SHP77 (cell line): ENCODE data around the gene GH1.
"Not testable (repeated sequence)": the region's sequence is repeated elsewhere in the genome, so short reads cannot be mapped to it uniquely, and the experiment has no call there.

Experiments used
- DNase-seq, 2 experiments: peaks; one replicate each; lab custom pipeline; 2025; lab: John Stamatoyannopoulos, UW

Gene GH1

DNA sequence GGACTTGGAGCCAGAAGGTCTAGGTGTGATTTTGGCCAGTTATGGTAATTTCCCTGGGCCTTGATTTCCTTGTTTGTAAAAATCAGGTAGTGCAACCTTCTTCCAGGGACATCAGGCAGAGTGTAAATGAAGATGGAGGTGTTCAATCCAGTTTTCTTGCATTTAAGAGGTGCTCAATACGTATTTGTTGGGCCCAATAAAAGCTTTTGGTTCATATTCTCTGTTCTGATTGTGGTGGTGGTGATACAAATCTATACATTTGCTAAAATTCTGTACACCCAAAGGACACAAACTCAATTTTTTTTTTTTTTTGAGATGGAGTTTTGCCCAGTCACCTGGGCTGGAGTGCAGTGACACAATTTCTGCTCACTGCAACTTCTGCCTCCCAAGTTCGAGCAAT is 7.5 kb upstream of the GH1 start:
- DNase-seq = no peak

DNA sequence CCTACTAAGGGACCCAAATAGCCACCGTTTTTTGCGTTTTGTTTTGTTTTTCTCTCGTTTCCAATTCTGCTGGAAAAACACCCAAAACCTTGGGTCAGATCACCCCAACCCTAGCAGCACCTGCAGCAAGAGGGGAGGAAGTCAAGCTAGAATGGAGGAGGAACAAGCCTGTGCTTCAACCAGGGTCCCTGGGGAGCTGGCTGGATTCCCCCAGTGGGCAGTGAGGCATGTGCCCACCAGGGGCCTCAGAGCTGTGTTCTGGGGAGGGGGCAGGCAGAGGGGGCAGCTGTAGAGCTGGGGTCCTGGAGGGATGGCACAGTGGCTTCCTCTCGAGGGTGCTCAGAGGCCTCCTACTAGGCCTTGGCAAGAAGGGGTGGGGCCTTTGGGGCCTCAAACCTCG is 7.0 kb upstream of the GH1 start:
- no peak for DNase-seq

DNA sequence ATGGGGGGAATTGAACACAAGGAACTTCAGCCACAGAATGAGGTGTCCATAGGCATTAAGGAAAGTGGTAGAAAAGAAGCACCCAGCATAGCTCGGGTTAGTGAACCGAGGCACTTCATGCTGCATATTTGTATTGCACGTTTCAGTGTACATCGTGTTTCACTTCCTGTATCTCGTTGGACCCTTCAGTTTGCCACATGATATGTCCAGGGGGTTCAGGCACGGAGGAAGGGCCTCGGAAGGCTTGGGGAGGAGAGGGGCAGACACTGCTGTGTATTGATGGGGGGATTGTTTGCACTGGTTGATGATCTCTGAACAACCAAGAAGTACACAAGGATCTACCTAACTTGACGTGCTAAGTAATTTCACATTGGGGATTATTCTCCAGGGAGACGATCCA is 3.8 kb upstream of the GH1 start:
- DNase-seq = not testable (repeated sequence)

DNA sequence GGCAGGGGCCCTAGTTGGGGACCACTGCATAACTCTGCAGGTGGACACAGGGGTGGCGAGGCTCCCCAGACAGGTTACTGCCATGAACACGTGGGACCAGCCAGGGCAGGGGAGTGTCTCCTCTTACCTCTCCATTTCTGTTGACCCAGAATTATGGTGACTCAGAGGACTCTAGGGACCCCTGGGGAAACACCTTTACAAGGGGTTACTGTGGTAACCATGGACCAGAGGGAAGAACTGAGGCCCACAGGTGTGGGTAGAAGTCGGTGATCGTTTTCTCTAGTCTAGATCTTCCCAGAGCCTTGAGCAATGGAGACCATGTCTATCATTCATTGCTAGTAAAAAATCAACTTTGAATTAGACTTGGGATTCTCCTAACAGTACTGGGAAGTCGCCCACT is 2.1 kb upstream of the GH1 start:
- not testable (repeated sequence) for DNase-seq

DNA sequence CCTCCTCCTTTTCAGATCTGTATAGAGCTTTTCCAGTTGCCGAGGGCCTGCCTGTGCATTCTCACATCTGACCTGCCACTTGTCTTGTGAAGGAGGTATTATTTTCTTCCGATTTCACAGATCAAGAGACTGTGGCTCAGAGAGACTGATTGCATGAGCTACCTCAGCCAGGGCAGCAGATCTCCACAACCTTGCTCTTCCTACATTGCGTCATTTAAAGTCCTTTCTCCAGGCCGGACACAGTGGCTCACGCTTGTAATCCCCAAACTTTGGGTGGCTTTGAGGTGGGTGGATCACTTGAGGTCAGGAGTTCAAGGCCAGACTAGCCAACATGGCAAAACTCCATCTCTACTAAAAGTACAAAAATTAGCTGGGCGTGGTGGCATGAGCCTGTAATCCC is 1.4 kb upstream of the GH1 start:
- DNase-seq = not testable (repeated sequence)

DNA sequence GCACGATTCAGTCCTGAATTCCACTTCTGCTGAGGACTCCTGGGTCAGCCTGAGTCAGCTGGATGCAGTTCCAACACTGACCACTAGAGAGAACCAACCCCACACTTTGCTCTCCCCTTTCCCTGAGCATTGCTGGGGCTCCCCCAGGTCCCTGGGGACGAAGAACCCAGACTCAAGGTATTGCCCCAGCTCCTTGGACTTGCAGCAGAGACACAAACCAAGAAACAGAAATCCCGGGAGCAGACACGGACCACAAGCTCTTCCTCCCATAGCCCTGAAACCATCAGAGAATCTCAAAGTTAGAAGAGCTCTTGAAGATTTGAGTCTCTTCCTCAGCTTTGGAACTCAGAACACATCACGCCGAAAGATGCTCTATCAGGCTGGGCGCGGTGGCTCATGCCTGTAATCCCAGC is 678 bp upstream of the GH1 start:
- peak in 1 of 2 experiments; percentile 9 for DNase-seq

DNA sequence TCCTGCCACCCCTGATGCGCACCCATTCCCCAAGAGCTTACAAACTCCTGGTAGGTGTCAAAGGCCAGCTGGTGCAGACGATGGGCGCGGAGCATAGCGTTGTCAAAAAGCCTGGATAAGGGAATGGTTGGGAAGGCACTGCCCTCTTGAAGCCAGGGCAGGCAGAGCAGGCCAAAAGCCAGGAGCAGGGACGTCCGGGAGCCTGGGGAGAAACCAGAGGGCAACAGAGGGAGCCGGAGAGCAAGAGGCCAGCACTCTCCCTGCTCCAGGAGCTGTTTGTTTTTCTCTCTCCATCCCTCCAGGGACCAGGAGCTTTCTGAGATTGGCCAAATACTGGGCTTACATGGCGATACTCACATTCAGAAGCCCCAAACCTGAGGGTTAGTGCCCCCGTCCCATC is 334 bp downstream of the GH1 start:
- DNase-seq = no peak

DNA sequence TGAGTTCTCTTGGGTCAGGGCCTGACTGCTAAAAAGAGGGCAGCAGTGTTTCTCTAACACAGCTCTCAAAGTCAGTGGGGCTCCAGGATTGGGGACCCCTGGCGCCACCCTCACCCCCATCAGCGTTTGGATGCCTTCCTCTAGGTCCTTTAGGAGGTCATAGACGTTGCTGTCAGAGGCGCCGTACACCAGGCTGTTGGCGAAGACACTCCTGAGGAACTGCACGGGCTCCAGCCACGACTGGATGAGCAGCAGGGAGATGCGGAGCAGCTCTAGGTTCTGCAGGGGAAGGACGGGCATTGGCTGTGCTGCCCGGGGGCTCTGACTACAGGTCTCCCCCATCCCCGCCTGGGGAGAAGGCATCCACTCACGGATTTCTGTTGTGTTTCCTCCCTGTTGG is 993 bp downstream of the GH1 start:
- no peak for DNase-seq

DNA sequence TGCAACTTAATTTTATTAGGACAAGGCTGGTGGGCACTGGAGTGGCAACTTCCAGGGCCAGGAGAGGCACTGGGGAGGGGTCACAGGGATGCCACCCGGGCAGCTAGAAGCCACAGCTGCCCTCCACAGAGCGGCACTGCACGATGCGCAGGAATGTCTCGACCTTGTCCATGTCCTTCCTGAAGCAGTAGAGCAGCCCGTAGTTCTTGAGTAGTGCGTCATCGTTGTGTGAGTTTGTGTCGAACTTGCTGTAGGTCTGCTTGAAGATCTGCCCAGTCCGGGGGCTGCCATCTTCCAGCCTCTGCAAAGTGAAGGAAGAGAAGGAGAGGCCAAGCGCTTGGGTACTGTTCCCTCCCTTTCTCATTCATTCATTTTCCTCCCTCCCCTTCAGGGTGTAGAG is 1.4 kb downstream of the GH1 start:
- DNase-seq = not testable (repeated sequence)

DNA sequence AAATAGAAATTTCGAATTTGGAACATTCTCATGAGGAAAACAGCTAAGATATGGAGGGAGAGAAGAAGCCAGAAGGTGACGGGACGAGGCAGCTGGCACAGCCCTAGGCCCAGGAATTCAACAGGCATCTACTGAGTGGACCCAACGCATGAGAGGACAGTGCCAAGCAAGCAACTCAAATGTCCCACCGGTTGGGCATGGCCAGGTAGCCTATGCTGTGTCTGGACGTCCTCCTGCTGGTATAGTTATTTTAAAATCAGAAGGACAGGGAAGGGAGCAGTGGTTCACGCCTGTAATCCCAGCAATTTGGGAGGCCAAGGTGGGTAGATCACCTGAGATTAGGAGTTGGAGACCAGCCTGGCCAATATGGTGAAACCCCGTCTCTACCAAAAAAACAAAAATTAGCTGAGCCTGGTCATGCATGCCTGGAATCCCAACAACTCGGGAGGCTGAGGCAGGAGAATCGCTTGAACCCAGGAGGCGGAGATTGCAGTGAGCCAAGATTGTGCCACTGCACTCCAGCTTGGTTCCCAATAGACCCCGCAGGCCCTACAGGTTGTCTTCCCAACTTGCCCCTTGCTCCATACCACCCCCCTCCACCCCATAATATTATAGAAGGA is 2.0 kb downstream of the GH1 start:
- no peak for DNase-seq

DNA sequence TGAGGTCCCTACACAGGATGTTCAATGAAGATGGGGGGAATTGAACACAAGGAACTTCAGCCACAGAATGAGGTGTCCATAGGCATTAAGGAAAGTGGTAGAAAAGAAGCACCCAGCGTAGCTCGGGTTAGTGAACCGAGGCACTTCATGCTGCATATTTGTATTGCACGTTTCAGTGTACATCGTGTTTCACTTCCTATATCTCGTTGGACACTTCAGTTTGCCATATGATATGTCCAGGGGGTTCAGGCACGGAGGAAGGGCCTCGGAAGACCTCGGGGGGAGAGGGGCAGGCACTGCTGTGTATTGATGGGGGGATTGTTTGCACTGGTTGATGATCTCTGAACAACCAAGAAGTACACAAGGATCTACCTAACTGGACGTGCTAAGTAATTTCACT is 2.9 kb downstream of the GH1 start:
- DNase-seq = not testable (repeated sequence)

DNA sequence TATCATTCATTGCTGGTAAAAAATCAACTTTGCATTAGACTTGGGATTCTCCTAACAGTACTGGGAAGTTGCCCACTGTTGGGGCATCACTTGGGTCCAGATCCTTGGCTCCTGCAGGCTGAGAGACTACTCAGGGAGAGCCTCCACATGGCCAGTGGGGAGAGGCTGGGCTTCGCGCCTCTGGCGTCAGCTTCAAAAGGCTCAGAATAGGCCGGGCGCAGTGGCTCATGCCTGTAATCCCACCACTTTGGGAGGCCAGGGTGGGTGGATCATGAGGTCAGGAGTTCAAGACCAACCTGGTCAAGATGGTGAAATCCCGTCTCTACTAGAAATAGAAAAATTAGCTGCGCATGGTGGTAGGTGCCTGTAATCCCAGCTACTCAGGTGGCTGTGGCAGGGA is 4.2 kb downstream of the GH1 start:
- no peak for DNase-seq

DNA sequence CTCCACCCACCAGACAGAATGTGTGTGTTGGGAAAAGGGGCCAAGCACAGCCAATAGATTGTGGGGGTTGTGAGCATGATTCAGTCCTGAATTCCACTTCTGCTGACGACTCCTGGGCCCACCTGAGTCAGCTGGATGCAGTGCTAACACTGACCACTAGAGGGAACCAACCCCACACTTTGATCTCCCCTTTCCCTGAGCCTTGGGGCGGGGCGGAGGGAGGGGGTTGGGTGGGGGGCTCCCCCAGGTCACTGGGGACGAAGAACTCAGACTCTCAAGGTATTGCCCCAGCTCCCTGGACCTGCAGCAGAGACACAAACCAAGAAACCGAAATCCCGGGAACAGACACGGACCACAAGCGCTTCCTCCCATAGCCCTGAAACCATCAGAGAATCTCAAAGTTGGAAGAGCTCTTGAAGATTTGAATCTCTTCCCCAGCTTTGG is 7.0 kb downstream of the GH1 start:
- DNase-seq = no peak

DNA sequence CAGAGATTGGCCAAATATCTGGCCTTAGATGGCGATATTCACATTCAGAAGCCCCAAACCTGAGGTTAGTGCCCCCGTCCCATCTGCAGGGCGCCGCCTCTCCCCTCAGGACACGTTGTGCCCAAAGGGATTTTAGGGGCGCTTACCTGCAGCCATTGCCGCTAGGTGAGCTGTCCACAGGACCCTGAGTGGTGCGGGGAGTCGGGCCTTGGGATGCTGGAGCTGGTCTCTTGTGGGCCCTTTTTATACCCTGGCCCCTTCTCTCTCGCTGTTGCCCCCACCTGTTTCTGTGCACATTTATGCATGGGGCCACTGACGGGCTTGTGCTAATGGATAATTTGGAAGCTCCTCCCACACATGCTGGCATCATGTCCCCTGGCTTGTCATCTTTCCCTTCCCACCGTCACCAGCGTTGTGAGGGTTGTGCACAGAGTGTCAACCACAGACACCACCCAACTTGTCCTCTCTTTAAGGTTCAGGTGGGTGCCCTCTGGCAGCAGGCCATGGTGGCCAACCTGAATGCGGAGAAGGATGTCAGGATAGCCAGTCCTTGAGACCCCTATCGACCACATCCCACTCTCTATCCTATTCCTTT is 7.5 kb downstream of the GH1 start, which contains the start of gene CSHL1:
Gene CSHL1 (minus strand): TSS at position 218 of the 595 bp plus-strand sequence. CDS start 62 bp downstream, at position 156.
- no peak for DNase-seq

DNA sequence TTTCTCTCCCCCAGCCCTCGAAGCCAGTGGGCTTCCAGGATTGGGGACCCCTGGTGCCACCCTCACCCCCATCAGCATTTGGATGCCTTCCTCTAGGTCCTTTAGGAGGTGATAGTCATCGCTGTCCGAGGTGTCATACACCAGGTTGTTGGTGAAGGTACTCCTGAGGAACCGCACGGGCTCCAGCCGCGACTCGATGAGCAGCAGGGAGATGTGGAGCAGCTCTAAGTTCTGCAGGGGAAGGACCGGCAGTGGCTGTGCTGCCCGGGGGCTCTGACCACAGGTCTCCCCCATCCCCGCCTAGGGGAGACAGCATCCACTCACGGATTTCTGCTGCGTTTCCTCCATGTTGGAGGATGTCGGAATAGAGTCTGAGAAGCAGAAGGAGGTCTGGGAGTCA is 8.5 kb downstream of the GH1 start:
- DNase-seq = no peak

DNA sequence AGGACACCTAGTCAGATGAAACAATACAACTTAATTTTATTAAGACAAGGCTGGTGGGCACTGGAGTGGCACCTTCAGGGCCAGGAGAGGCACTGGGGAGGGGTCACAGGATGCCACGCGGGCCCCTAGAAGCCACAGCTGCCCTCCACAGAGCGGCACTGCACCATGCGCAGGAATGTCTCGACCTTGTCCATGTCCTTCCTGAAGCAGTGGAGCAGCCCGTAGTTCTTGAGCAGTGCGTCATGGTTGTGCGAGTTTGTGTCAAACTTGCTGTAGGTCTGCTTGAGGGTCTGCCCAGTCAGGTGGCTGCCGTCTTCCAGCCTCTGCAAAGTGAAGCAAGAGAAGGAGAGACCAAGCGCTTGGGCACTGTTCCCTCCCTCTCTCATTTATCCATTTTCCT is 9.1 kb downstream of the GH1 start:
- DNase-seq = not testable (repeated sequence)

DNA sequence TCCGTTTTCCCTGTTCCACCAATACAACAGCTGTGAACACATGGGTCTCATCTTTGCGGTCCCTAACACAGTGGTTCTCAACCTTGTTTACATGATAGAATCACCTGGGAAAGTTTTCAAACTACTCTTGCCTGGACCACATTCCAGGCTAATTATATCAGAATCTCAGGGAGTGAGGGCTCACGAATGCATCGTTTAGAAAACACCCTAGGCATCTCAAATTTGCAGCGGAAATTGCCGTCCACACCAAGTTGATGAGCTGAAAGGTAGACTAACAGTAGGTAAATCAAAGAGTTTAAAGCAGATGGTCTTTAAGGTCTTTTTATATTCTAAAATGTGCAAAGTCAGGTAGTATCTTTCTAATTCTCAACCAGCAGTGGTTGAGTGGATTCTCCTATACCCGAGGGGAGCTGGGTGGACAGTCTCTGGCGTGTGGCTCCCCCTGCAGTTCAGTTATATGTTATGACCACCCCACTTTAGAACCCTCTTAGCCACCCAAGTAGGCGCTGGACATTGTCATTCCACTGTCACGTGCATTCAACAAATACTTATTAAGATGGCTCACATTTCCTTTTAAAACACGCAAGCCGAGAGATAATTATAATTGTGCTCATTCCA is 11.4 kb downstream of the GH1 start:
- peak; percentile 9 to 28 for DNase-seq

DNA sequence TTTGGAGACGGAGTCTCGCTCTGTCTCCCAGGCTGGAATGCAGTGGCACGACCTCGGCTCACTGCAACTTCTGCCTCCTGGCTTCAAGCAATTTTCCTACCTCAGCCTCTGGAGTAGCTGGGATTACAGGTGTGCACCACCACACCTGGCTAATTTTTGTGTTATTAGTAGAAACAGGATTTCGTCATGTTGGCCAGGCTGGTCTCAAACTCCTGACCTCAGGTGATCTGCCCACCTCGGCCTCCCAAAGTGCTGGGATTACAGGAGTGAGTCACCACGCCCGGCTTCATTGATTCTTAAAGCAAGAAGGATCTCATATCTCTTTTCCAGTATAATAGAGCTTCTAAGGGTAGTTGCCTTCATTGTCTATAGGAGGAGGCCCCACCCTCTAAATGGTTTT is 13.8 kb downstream of the GH1 start:
- not testable (repeated sequence) for DNase-seq

DNA sequence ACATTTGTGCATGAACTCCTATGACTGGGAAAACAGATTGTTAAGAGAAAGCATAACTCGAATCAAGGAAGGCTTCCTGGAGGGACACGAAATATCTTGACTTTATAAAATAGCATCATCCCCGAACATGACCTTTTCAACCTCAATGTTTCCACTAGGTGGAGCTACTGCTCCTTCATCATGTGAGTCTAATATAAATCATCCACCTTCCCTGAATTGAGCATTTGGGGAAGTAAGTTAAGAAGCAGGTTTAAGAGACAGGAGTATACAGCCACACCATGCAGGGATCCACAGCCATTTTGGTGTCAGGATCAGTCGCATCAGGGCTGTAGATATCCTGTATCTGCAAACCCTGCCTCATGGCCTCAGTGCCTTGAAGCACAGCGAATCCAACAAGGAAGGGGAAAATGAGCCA is 14.8 kb downstream of the GH1 start:
- not testable (repeated sequence) for DNase-seq

DNA sequence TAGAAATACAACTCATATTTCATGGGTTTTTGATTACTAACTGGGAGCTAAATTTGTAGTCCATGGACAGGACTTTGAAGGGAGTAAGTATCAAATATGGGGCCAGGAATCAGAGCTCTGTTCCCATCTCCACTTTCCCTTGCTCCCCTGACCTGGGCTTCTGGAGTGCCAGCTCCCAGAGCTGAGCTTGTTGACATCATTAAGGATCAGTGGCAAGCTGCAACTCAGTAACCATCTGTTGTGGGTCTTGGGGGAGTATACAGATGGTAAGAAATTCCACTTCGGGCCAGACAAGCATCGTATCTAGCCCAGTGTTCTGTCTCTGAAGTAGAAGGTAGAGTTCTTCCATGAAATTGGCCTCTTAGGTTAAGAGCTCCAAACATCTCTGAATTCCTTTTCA is 16.7 kb downstream of the GH1 start:
- DNase-seq = not testable (repeated sequence)

DNA sequence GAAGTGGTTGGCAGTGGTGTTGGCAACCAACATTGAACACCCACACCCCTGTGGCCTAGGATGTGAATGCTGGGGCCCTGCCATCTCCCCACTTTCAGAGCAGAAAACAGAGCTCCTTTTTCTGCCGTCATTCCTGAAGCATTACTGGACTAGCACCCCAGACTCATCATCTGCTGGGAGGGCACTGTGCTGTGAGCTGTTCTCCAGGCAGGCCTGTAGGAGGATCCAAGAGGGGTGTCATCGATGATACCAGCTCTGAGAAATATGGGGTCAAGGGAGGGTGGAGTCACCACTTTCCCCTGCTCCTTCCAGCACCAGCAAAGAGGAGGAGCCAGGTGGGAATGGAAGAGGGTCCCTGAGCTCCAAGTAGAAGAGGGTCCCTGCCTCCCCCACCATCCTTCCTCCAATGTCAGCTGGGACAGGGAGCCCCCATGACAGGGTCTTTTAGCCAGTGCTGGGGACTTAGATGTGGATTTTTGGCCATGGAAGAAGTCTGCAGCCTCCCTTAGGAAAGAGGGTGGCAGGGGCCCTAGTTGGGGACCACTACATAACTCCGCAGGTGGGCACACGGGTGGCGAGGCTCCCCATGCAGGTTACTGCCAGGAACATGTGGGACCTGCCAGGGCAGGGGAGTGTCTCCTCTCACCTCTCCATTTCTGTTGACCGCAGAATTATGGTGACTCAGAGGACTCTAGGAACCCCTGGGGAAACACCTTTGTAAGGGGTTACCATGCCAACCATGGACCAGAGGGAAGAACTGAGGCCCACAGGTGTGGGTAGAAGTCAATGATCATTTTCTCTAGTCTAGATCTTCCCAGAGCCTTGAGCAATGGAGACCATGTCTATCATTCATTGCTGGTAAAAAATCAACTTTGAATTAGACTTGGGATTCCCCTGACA is 19.5 kb downstream of the GH1 start:
- DNase-seq = not testable (repeated sequence)
